Adrenal gland (tissue), 12 donors: ENCODE measurements around the gene BSG. TPM values are rescaled to one million over a fixed set of nuclear protein-coding genes. Genes with fewer than 3 reads are reported as not detected.

Experiments used
- DNase-seq, 7 donors: peaks; one replicate each; pipeline ENCODE4 v3.0.0-alpha.2; 2019 to 2020
- H3K27ac ChIP-seq, 5 donors: fragments of 200-600 bp; sonication (generic) in 4 of 5; 1 replicate in 3 of 5; 2 replicates in 2 of 5; pipeline versions ENCODE4 v1.5.1 to v1.8.0; 2016 to 2020; ENCODE audit warnings: mild to moderate bottlenecking in 1 of 5
- H3K27me3 ChIP-seq: fragments of 200-600 bp; 2 replicates; pipeline ENCODE4 v1.8.0; 2021
- H3K36me3 ChIP-seq, 2 donors: fragments of 200-600 bp; replicated peaks in 1 of 2; 1 replicate in 1 of 2; 2 replicates in 1 of 2; pipeline versions ENCODE4 v1.5.1 to v1.8.0; 2018 to 2022
- H3K4me1 ChIP-seq, 2 donors: fragments of 200-600 bp; replicated peaks in 1 of 2; 1 replicate in 1 of 2; 2 replicates in 1 of 2; pipeline versions ENCODE4 v1.5.1 to v1.8.0; 2018 to 2021
- H3K4me3 ChIP-seq, 4 donors: fragments of 200-600 bp; sonication (generic) in 3 of 4; one replicate each; pipeline ENCODE4 v1.5.1; 2016 to 2018
- H3K9me3 ChIP-seq, 3 donors: fragments of 200-600 bp; sonication (generic) in 1 of 3; replicated peaks in 1 of 3; 1 replicate in 2 of 3; 2 replicates in 1 of 3; pipeline versions ENCODE4 v1.5.1 to v1.8.0; 2016 to 2021
- POLR2A ChIP-seq, 2 donors: fragments of 450-650 bp; IDR thresholded peaks; one replicate each; pipeline ENCODE4 v1.6.1; 2017; ENCODE audit warnings: antibody characterized with exemption in 2 of 2, mild to moderate bottlenecking in 2 of 2, moderate library complexity in 1 of 2
- WGBS, 4 donors: extraction: QIAGEN DNeasy Blood & Tissue Kit in 2 of 4; methylation state at CpG; one replicate each; pipeline versions ENCODE4 v1.1.5 to v1.1.7; 2013 to 2017; 5-methylcytosine and 5-hydroxymethylcytosine counted together
- intact Hi-C, 2 donors: fragments of 100-400 bp; cut with DNase I; formaldehyde crosslinking; loops; one replicate each; pipeline versions ENCODE4 v1.14.1 to v1.15.0; 2022 to 2023
- polyA plus RNA-seq, 3 donors: library from polyadenylated mRNA; stranded (reverse); fragments of 200-250 nt in 2 of 3; fragments of 350-450 nt in 1 of 3; fragmentation: Illumina TruSeq in 1 of 3; extraction: RNeasy Lipid Tissue Mini Kit (QIAGEN cat#74804) in 1 of 3; gene quantifications; one replicate each; pipeline ENCODE4 v1.2.3, GENCODE V29; 2013 to 2014
- total RNA-seq, 9 donors: library from RNA; depleted of rRNA in 4 of 9; stranded (reverse); fragments of >200 nt in 4 of 9; fragments of 120-200 nt in 1 of 9; fragmentation: NEBNext Ultra II Directional in 1 of 9; extraction: Animal tissue kit (Norgen Biotek cat#: 25700) in 1 of 9; gene quantifications; one replicate each; pipeline versions ENCODE4 v1.1.0 to v1.2.4, GENCODE V29; 2013 to 2023
- TF ChIP-seq, protein P1 (sequence below), 6 experiments: fragments of 450-650 bp in 4 of 6; fragments of 200-600 bp in 2 of 6; sonication (generic) in 1 of 6; IDR thresholded peaks; 1 replicate in 5 of 6; 2 replicates in 1 of 6; pipeline versions ENCODE4 v1.5.1 to v1.8.0; 2016 to 2021; ENCODE audit warnings: antibody characterized with exemption in 6 of 6, mild to moderate bottlenecking in 2 of 6, moderate library complexity in 1 of 6
- donor health status: healthy with polysubstance abuse.
- donor health status: Bipolar disorder and iron deficiency.
- donor health status: DM: yes; HTN: yes; CAD: no.
- donor health status: DM: no; HTN: no; CAD: no.
- donor health status: DM: no; HTN: no; CAD: no.
- donor health status: DM: yes; HTN: yes; CAD: no.

Gene BSG
- total and polyA plus RNA-seq, 12 donors: 328 to 2,214 (median 832) TPM

DNA sequence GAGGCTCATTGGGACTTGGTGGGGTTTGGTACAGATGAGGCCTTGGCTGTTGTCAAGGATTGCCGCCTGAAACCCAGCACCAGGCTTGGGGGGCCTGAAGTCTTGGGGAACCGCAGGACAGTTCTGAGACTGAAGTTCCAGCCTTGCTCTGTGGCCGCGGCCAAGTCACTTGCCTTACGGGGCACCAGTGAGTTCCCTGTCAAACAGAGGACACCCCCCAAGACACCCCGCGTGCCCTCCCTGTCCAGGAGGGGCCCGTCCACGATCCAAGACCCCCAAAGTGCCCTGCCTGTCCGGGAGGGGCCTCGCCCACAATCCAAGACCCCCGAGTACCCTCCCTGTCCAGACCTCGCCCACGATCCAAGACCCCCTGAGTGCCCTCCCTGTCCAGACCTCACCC lies 38.3 kb upstream of the BSG start:
- H3K4me3 ChIP-seq: no peak overlapping the region
- H3K4me1 ChIP-seq: peaks cover 13 to 14% of the 10 kb centered on the region in 2 donors
- intact Hi-C loops: loop anchor here in 1 of 2 donors (5.0 kb wide), 1 partner anchor 33 kb away; no protein-coding TSS in a partner anchor
- peaks cover 0 to 36% of the 10 kb centered on the region in 2 donors for H3K36me3 ChIP-seq
- no peaks in the 10 kb centered on the region for H3K27me3 ChIP-seq
- H3K27ac ChIP-seq: peak overlapping the region in 2 of 5 donors; percentile 87 to 97
- TF ChIP-seq, protein P1, sequence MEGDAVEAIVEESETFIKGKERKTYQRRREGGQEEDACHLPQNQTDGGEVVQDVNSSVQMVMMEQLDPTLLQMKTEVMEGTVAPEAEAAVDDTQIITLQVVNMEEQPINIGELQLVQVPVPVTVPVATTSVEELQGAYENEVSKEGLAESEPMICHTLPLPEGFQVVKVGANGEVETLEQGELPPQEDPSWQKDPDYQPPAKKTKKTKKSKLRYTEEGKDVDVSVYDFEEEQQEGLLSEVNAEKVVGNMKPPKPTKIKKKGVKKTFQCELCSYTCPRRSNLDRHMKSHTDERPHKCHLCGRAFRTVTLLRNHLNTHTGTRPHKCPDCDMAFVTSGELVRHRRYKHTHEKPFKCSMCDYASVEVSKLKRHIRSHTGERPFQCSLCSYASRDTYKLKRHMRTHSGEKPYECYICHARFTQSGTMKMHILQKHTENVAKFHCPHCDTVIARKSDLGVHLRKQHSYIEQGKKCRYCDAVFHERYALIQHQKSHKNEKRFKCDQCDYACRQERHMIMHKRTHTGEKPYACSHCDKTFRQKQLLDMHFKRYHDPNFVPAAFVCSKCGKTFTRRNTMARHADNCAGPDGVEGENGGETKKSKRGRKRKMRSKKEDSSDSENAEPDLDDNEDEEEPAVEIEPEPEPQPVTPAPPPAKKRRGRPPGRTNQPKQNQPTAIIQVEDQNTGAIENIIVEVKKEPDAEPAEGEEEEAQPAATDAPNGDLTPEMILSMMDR (IDR thresholded peaks at IDR 0.05): no peak
- no peak for TF ChIP-seq POLR2A (IDR thresholded peaks at IDR 0.05)
- no peaks in the 10 kb centered on the region for H3K9me3 ChIP-seq
- WGBS, 4 donors: 66 to 84% (median 70%) methylated on average over 12 to 14 of the region's 14 CpGs
- DNase-seq: no peak

DNA sequence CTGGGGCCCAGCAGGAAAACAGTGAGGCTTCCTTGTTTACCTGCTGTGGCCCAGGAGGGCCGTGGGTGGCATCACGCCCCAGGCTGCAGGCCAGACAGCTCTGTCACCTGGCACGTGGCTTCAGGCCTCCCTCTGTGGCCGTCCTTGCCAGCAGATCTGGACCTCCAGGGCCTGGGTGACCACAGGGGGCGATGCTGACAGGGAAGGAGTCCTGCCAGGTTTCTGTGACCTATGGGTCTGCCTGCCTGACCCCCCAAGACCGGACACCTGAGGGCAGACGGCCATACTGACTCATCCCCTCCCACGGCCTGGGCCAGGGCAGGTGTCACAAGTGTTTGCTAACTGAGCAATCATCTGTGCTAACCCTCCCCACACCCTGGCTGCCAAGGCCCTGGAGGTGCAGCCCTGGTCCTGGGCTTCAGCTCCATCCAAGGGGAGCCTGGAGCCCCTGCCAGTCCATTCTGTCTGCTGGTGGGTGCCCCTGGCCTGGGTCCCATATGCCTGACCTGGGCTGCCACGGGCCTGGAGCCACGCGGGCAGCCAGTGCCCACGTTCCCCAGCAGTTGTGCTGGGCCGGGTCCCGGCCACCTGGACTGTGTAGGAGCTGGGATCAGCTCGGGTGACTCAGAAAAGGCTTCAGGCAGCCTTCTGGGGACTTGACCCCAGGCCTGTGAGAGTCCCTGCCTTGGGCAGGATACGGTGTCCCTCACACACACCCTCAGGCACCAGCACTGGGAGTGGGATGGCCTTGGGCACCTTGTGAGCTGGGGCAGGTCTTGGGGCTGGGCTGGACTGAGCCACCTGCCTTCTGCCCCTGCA lies 37.2 kb upstream of the BSG start:
- DNase-seq: peak in 1 of 7 donors; percentile 27

DNA sequence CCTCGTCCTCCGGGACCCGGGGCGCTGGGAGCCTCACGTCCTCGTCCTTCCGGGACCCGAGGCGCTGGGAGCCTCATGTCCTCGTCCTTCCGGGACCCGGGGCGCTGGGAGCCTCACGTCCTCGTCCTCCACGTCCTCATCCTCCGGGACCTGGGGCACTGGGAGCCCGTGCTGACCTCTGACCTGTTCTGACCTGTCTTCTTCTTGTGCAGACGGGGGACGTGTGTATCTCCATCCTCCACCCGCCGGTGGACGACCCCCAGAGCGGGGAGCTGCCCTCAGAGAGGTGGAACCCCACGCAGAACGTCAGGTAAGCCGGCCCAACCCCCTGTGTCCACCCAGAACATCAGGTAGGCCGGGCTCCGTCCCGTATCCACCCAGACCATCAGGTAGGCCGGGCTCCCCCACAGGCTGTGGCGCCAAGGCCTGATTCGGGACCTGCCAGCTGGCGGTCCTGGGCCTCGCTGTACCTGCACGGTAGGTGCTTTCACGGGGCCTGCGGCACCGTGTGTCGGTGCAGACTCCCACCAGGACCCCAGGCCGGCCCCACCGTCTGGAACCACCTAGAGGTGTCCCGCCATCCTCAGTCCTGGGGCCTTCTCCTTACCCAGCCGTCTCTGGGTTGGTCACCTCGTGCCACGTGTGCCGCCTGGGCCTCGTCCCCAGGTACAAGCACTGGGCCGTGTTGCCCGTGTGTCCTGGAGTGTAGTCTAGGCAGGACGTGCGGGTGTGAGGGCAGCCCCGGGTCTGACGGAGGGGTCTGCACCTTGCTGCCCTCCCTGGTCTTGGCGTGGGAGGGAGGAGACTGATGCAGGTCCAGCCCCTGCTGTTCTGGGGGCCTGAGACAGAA lies 36.1 kb upstream of the BSG start:
- DNase-seq: no peak
- no peak overlapping the region for H3K27ac ChIP-seq
- H3K9me3 ChIP-seq: no peaks in the 10 kb centered on the region
- H3K36me3 ChIP-seq: peaks cover 0 to 47% of the 10 kb centered on the region in 2 donors
- peaks cover 13 to 14% of the 10 kb centered on the region in 2 donors for H3K4me1 ChIP-seq
- H3K27me3 ChIP-seq: no peaks in the 10 kb centered on the region
- WGBS, 4 donors: 83 to 91% (median 89%) methylated on average over 20 to 55 of the region's 55 CpGs
- H3K4me3 ChIP-seq: no peak overlapping the region
- intact Hi-C loops: no loop called here
- TF ChIP-seq POLR2A (IDR thresholded peaks at IDR 0.05): no peak
- TF ChIP-seq, protein P1 (IDR thresholded peaks at IDR 0.05): no peak

More for the DNA sequence above, 37.2 kb upstream of the BSG start:
- Histone ChIP-seq H3K27me3 (no peaks in the 10 kb centered on the region), H3K4me1 (peaks cover 13 to 14% of the 10 kb centered on the region in 2 donors), H3K36me3 (peaks cover 0 to 43% of the 10 kb centered on the region in 2 donors), H3K27ac (no peak overlapping the region), H3K9me3 (no peaks in the 10 kb centered on the region), H3K4me3 (no peak overlapping the region)
- intact Hi-C loops: no loop called here
- WGBS, 4 donors: 55 to 61% (median 61%) methylated on average over 10 to 16 of the region's 16 CpGs; no CpG with 5 or more reads in 1 of the 4 donors
- no peak for TF ChIP-seq POLR2A (IDR thresholded peaks at IDR 0.05)
- TF ChIP-seq, protein P1 (IDR thresholded peaks at IDR 0.05): no peak

- Histone ChIP-seq H3K27me3 (no peaks in the 10 kb centered on the region), H3K4me3 (no peak overlapping the region), H3K4me1 (peaks cover 13 to 14% of the 10 kb centered on the region in 2 donors), H3K9me3 (no peaks in the 10 kb centered on the region), H3K36me3 (peaks cover 0 to 54% of the 10 kb centered on the region in 2 donors), H3K27ac (no peak overlapping the region)
- 89 to 94% (median 92%) methylated on average over 16 to 26 of the region's 26 CpGs for WGBS, 4 donors
- no peak for DNase-seq
- no peak for TF ChIP-seq POLR2A (IDR thresholded peaks at IDR 0.05)
- TF ChIP-seq, protein P1 (IDR thresholded peaks at IDR 0.05): no peak
- intact Hi-C loops: no loop called here
Measured at GRCh38 chr19:536881-537404, 35.5 kb upstream of the BSG start.
